HUES64 (cell line): Measurements from ENCODE around the gene CTNNA2.

Source experiments
- H3K27ac ChIP-seq: 2 replicates; pipeline ENCODE4 v1.7.0; 2013; ENCODE audit warnings: low read depth, low read length, inconsistent platforms
- H3K27me3 ChIP-seq: 2 replicates; pipeline ENCODE4 v1.6.1; 2013; ENCODE audit warnings: mild to moderate bottlenecking, low read length; ENCODE audit not compliant: insufficient read depth
- H3K36me3 ChIP-seq: 2 replicates; pipeline ENCODE4 v1.6.1; 2013; ENCODE audit warnings: mild to moderate bottlenecking, low read length; ENCODE audit not compliant: insufficient read depth
- H3K4me1 ChIP-seq: 2 replicates; pipeline ENCODE4 v1.6.1; 2013; ENCODE audit warnings: mild to moderate bottlenecking, low read length, moderate library complexity; ENCODE audit not compliant: insufficient read depth
- H3K4me3 ChIP-seq: 2 replicates; pipeline ENCODE4 v1.5.1; 2013; ENCODE audit warnings: mild to moderate bottlenecking, low read length, moderate library complexity
- H3K9ac ChIP-seq: 2 replicates; pipeline ENCODE4 v1.6.1; 2013; ENCODE audit warnings: mild to moderate bottlenecking, low read depth, low read length
- H3K9me3 ChIP-seq: 2 replicates; pipeline ENCODE4 v1.6.1; 2013; ENCODE audit warnings: low read depth, low read length; ENCODE audit not compliant: insufficient read depth
- WGBS: fragments of 150-250, 120-280 bp; methylation state at CpG from one replicate; pipeline ENCODE4 v1.1.7; 2013; ENCODE audit warnings: missing lambda C conversion rate; 5-methylcytosine and 5-hydroxymethylcytosine counted together

CTNNA2 gene

GRCh38 chr2:79573895-79574674 is 61.2 kb downstream of the CTNNA2 start:
- no peaks in the 10 kb centered on the region for H3K4me1 ChIP-seq
- no peak overlapping the region for H3K9ac ChIP-seq
- no peaks in the 10 kb centered on the region for H3K9me3 ChIP-seq
- H3K36me3 ChIP-seq = no peaks in the 10 kb centered on the region
- no peak overlapping the region for H3K27ac ChIP-seq
- 95% methylated on average over 4 of the region's 6 CpGs for WGBS
- no peak overlapping the region for H3K4me3 ChIP-seq
- H3K27me3 ChIP-seq = no peaks in the 10 kb centered on the region

- Histone ChIP-seq H3K4me1 (peaks cover 7% of the 10 kb centered on the region), H3K9ac (no peak overlapping the region), H3K4me3 (no peak overlapping the region), H3K36me3 (no peaks in the 10 kb centered on the region), H3K27ac (no peak overlapping the region), H3K9me3 (no peaks in the 10 kb centered on the region), H3K27me3 (no peaks in the 10 kb centered on the region)
- 96% methylated on average over 3 of the region's 4 CpGs for WGBS
These were observed 63.6 kb downstream of the CTNNA2 start for GRCh38 chr2:79576451-79576850.

- 95% methylated on average over 1 of the region's 1 CpG for WGBS
- H3K4me1 ChIP-seq = peaks cover 7% of the 10 kb centered on the region
- H3K4me3 ChIP-seq = no peak overlapping the region
- no peaks in the 10 kb centered on the region for H3K36me3 ChIP-seq
- H3K9ac ChIP-seq = no peak overlapping the region
- no peaks in the 10 kb centered on the region for H3K27me3 ChIP-seq
- no peaks in the 10 kb centered on the region for H3K9me3 ChIP-seq
- H3K27ac ChIP-seq = no peak overlapping the region
These were observed 66.1 kb downstream of the CTNNA2 start for GRCh38 chr2:79578952-79579351.

- 80% methylated on average over 6 of the region's 6 CpGs for WGBS
- Histone ChIP-seq H3K4me3 (no peak overlapping the region), H3K36me3 (no peaks in the 10 kb centered on the region), H3K27me3 (no peaks in the 10 kb centered on the region), H3K9me3 (no peaks in the 10 kb centered on the region), H3K9ac (no peak overlapping the region), H3K27ac (no peak overlapping the region), H3K4me1 (peaks cover 7% of the 10 kb centered on the region)
These were observed 67.3 kb downstream of the CTNNA2 start for GRCh38 chr2:79580175-79580574.

- WGBS = 92% methylated on average over 11 of the region's 11 CpGs
- Histone ChIP-seq H3K4me1 (peaks cover 16% of the 10 kb centered on the region), H3K4me3 (no peak overlapping the region), H3K9me3 (no peaks in the 10 kb centered on the region), H3K27ac (no peak overlapping the region), H3K36me3 (no peaks in the 10 kb centered on the region), H3K27me3 (no peaks in the 10 kb centered on the region), H3K9ac (no peak overlapping the region)
These were observed 73.0 kb downstream of the CTNNA2 start for GRCh38 chr2:79585701-79586433.

GRCh38 chr2:79591281-79591680 is 78.4 kb downstream of the CTNNA2 start:
- Histone ChIP-seq H3K9me3 (no peaks in the 10 kb centered on the region), H3K9ac (no peak overlapping the region), H3K36me3 (no peaks in the 10 kb centered on the region), H3K27ac (no peak overlapping the region), H3K27me3 (no peaks in the 10 kb centered on the region), H3K4me1 (peaks cover 24% of the 10 kb centered on the region), H3K4me3 (no peak overlapping the region)
- WGBS = 100% methylated on average over 1 of the region's 1 CpG

- WGBS = 94% methylated on average over 4 of the region's 4 CpGs
- Histone ChIP-seq H3K4me1 (peaks cover 30% of the 10 kb centered on the region), H3K27me3 (no peaks in the 10 kb centered on the region), H3K9me3 (no peaks in the 10 kb centered on the region), H3K36me3 (no peaks in the 10 kb centered on the region), H3K9ac (no peak overlapping the region), H3K27ac (no peak overlapping the region), H3K4me3 (no peak overlapping the region)
These were observed 80.5 kb downstream of the CTNNA2 start for GRCh38 chr2:79593237-79593867.

GRCh38 chr2:79596403-79596802 is 83.6 kb downstream of the CTNNA2 start:
- no peaks in the 10 kb centered on the region for H3K36me3 ChIP-seq
- H3K9ac ChIP-seq = no peak overlapping the region
- no peak overlapping the region for H3K4me3 ChIP-seq
- H3K27ac ChIP-seq = peak overlapping the region; percentile 76; the same call in 1 of the 2 replicates
- no peaks in the 10 kb centered on the region for H3K9me3 ChIP-seq
- H3K27me3 ChIP-seq = no peaks in the 10 kb centered on the region
- H3K4me1 ChIP-seq = peaks cover 19% of the 10 kb centered on the region
- WGBS = 58% methylated on average over 2 of the region's 3 CpGs

- Histone ChIP-seq H3K27me3 (no peaks in the 10 kb centered on the region), H3K36me3 (no peaks in the 10 kb centered on the region), H3K4me3 (no peak overlapping the region), H3K4me1 (no peaks in the 10 kb centered on the region), H3K9me3 (no peaks in the 10 kb centered on the region), H3K27ac (no peak overlapping the region), H3K9ac (no peak overlapping the region)
These were observed 91.9 kb downstream of the CTNNA2 start for GRCh38 chr2:79604748-79605147.

GRCh38 chr2:79611448-79612016 is 98.7 kb downstream of the CTNNA2 start:
- Histone ChIP-seq H3K4me1 (no peaks in the 10 kb centered on the region; the same call in 1 of the 2 replicates), H3K9me3 (no peaks in the 10 kb centered on the region), H3K4me3 (no peak overlapping the region), H3K9ac (no peak overlapping the region), H3K36me3 (no peaks in the 10 kb centered on the region), H3K27me3 (no peaks in the 10 kb centered on the region), H3K27ac (no peak overlapping the region)
- WGBS = 90% methylated on average over 9 of the region's 9 CpGs

GRCh38 chr2:79612999-79613398 is 100.1 kb downstream of the CTNNA2 start:
- Histone ChIP-seq H3K4me1 (no peaks in the 10 kb centered on the region; the same call in 1 of the 2 replicates), H3K9ac (no peak overlapping the region), H3K9me3 (no peaks in the 10 kb centered on the region), H3K36me3 (no peaks in the 10 kb centered on the region), H3K27ac (no peak overlapping the region), H3K27me3 (no peaks in the 10 kb centered on the region), H3K4me3 (no peak overlapping the region)
- 80% methylated on average over 5 of the region's 6 CpGs for WGBS
